HepG2 (cell line): Measurements from ENCODE around the gene PLEKHM2. TPM values are rescaled to one million over a fixed set of nuclear protein-coding genes. Genes with fewer than 3 reads are reported as not detected.

Source experiments
- AKAP8 ChIP-seq: sonication (generic); formaldehyde crosslinking; IDR thresholded peaks from 2 replicates; pipeline ENCODE4 v1.5.1; 2020; ENCODE audit warnings: mild to moderate bottlenecking, missing genetic modification reagents
- BORCS8-MEF2B ChIP-seq: sonication (generic); formaldehyde crosslinking; IDR thresholded peaks from 2 replicates; pipeline ENCODE4 v1.8.0; 2022; ENCODE audit warnings: mild to moderate bottlenecking, missing genetic modification reagents
- CENPBD1 ChIP-seq: sonication (generic); formaldehyde crosslinking; IDR thresholded peaks from 2 replicates; pipeline ENCODE4 v1.8.0; 2022; ENCODE audit warnings: missing genetic modification reagents, low read depth, mild to moderate bottlenecking, borderline replicate concordance
- CHD2 ChIP-seq: IDR thresholded peaks from 2 replicates; pipeline ENCODE4 v1.6.1; 2011; ENCODE audit warnings: low read depth, low read length, improper control_type of control experiment
- HDAC6 ChIP-seq: fragments of 200-600 bp; sonication (generic); IDR thresholded peaks from 2 replicates; pipeline ENCODE4 v1.7.0; 2017; ENCODE audit warnings: mild to moderate bottlenecking, antibody characterized with exemption, low read length, low read depth
- HNF4G ChIP-seq, 2 experiments: sonication (generic) in 1 of 2; formaldehyde crosslinking in 1 of 2; IDR thresholded peaks; 2 replicates each; pipeline versions ENCODE4 v1.4.0 to v1.6.1; 2011 to 2020; ENCODE audit warnings: borderline replicate concordance in 2 of 2, low read depth in 2 of 2, mild to moderate bottlenecking in 2 of 2, low read length in 1 of 2, missing genetic modification reagents in 1 of 2, moderate library complexity in 1 of 2
- HOXA5 ChIP-seq: sonication (generic); formaldehyde crosslinking; IDR thresholded peaks from 2 replicates; pipeline ENCODE4 v1.4.0; 2020; ENCODE audit warnings: missing genetic modification reagents
- IRF9 ChIP-seq: sonication (generic); formaldehyde crosslinking; IDR thresholded peaks from 2 replicates; pipeline ENCODE4 v1.8.0; 2022; ENCODE audit warnings: missing genetic modification reagents, mild to moderate bottlenecking, borderline replicate concordance
- MED8 ChIP-seq: sonication (generic); formaldehyde crosslinking; IDR thresholded peaks from 2 replicates; pipeline ENCODE4 v1.8.1; 2023; ENCODE audit warnings: mild to moderate bottlenecking, missing genetic modification reagents; ENCODE audit not compliant: insufficient replicate concordance
- MIER3 ChIP-seq: IDR thresholded peaks from 2 replicates; pipeline ENCODE4 v1.6.1; 2016; ENCODE audit warnings: missing compliant biosample characterization, borderline replicate concordance
- MIXL1 ChIP-seq: IDR thresholded peaks from 2 replicates; pipeline ENCODE4 v1.6.1; 2016
- NR3C1 ChIP-seq: sonication (generic); formaldehyde crosslinking; IDR thresholded peaks from 2 replicates; pipeline ENCODE4 v1.4.0; 2020; ENCODE audit warnings: missing genetic modification reagents
- PHF8 ChIP-seq: sonication (generic); formaldehyde crosslinking; IDR thresholded peaks from 2 replicates; pipeline ENCODE4 v1.5.0; 2020; ENCODE audit warnings: missing genetic modification reagents
- PPARG ChIP-seq: conservative IDR thresholded peaks from 2 replicates; pipeline ENCODE4 v1.6.1; 2016; ENCODE audit warnings: missing biosample characterization, missing genetic modification reagents
- REXO4 ChIP-seq: sonication (generic); formaldehyde crosslinking; IDR thresholded peaks from 2 replicates; pipeline ENCODE4 v1.8.0; 2022; ENCODE audit warnings: missing genetic modification reagents, mild to moderate bottlenecking, borderline replicate concordance
- SNAI1 ChIP-seq: sonication (generic); formaldehyde crosslinking; IDR thresholded peaks from 2 replicates; pipeline ENCODE4 v1.5.0; 2020; ENCODE audit warnings: mild to moderate bottlenecking, missing genetic modification reagents, borderline replicate concordance
- SRSF9 ChIP-seq: fragments of 200-400 bp; formaldehyde crosslinking; IDR thresholded peaks from 2 replicates; pipeline ENCODE4 v1.6.1; 2018; ENCODE audit warnings: borderline replicate concordance, mild to moderate bottlenecking, low read depth, low read length; ENCODE audit not compliant: insufficient read depth, poor library complexity, severe bottlenecking
- U2AF2 ChIP-seq: fragments of 200-400 bp; formaldehyde crosslinking; IDR thresholded peaks from 2 replicates; pipeline ENCODE4 v1.6.1; 2017; ENCODE audit warnings: low read depth, mild to moderate bottlenecking, low read length
- ZBTB38 ChIP-seq: sonication (generic); formaldehyde crosslinking; IDR thresholded peaks from 2 replicates; pipeline ENCODE4 v1.5.1; 2020; ENCODE audit warnings: mild to moderate bottlenecking, missing genetic modification reagents
- ZFP36L2 ChIP-seq: sonication (generic); formaldehyde crosslinking; IDR thresholded peaks from 2 replicates; pipeline ENCODE4 v1.4.0; 2020; ENCODE audit warnings: missing genetic modification reagents
- ZFY ChIP-seq: sonication (generic); formaldehyde crosslinking; IDR thresholded peaks from 2 replicates; pipeline ENCODE4 v1.4.0; 2020; ENCODE audit warnings: missing genetic modification reagents
- ZMYM3 ChIP-seq: sonication (generic); formaldehyde crosslinking; IDR thresholded peaks from 2 replicates; pipeline ENCODE4 v1.5.1; 2020; ENCODE audit warnings: mild to moderate bottlenecking, missing genetic modification reagents
- ZNF251 ChIP-seq: sonication (generic); formaldehyde crosslinking; IDR thresholded peaks from 2 replicates; pipeline ENCODE4 v1.9.0; 2021; ENCODE audit warnings: mild to moderate bottlenecking, missing genetic modification reagents
- ZNF382 ChIP-seq: sonication (generic); formaldehyde crosslinking; IDR thresholded peaks from 2 replicates; pipeline ENCODE4 v1.5.0; 2020; ENCODE audit warnings: missing genetic modification reagents, mild to moderate bottlenecking, borderline replicate concordance
- ZNF432 ChIP-seq: sonication (generic); formaldehyde crosslinking; IDR thresholded peaks from 2 replicates; pipeline ENCODE4 v1.5.0; 2020; ENCODE audit warnings: missing genetic modification reagents, mild to moderate bottlenecking, borderline replicate concordance
- ZNF598 ChIP-seq: sonication (generic); formaldehyde crosslinking; IDR thresholded peaks from 2 replicates; pipeline ENCODE4 v1.5.1; 2020; ENCODE audit warnings: mild to moderate bottlenecking, missing genetic modification reagents, borderline replicate concordance
- polyA plus RNA-seq, 8 experiments: library from polyadenylated mRNA; depleted of rRNA in 3 of 8; stranded (reverse) in 7 of 8; unstranded in 1 of 8; fragments of >200 nt; fragmentation: Illumina TruSeq in 4 of 8; extraction: Trizol in 4 of 8; gene quantifications; 2 replicates each; pipeline versions ENCODE4 v1.2.1 to v1.2.3, GENCODE V29; 2011 to 2016; ENCODE audit warnings: low read depth in 4 of 8, missing spikeins in 1 of 8, mixed read lengths in 1 of 8; ENCODE audit not compliant: insufficient read depth in 1 of 8
- total RNA-seq, 5 experiments: library from RNA; depleted of rRNA; stranded (reverse); fragments of >200 nt; fragmentation: Illumina TruSeq; extraction: Trizol; gene quantifications; 2 replicates each; pipeline ENCODE4 v1.2.3, GENCODE V29; 2016; ENCODE audit warnings: low read depth in 1 of 5
- TF ChIP-seq, protein P1 (sequence below): sonication (generic); formaldehyde crosslinking; IDR thresholded peaks from 2 replicates; pipeline ENCODE4 v1.9.0; 2021; ENCODE audit warnings: missing genetic modification reagents, borderline replicate concordance

Gene PLEKHM2
- total and polyA plus RNA-seq, 2 of the 13 experiments (the other 11 are each of a cell fraction or from before 2014, with no cell fraction given): 16.5 to 27.3 TPM

- TF ChIP-seq NR3C1 (CRISPR knock-in tag) (no peak), PHF8 (CRISPR knock-in tag) (no peak; the same call in 1 of the 2 replicates), ZNF251 (CRISPR knock-in tag) (no peak), MED8 (CRISPR knock-in tag) (no peak), SRSF9 (no peak), CHD2 (no peak), ZNF598 (CRISPR knock-in tag) (no peak), HNF4G (IDR thresholded peaks at IDR 0.05; ENCODE audit: borderline replicate concordance, low read depth, low read length) (no peak), HNF4G (CRISPR knock-in tag; IDR thresholded peaks at IDR 0.05; ENCODE audit: borderline replicate concordance, low read depth) (no peak), MIER3 (no peak), AKAP8 (CRISPR knock-in tag) (no peak), ZBTB38 (0 out of 2 replicates have a peak, but pooled peaks have one; percentile 17), REXO4 (no peak), SNAI1 (CRISPR knock-in tag) (no peak), IRF9 (CRISPR knock-in tag) (no peak; the same call in 1 of the 2 replicates), ZFP36L2 (CRISPR knock-in tag) (no peak), ZNF382 (no peak), CENPBD1 (CRISPR knock-in tag) (no peak), PPARG (CRISPR knock-in tag) (no peak), U2AF2 (no peak), ZMYM3 (CRISPR knock-in tag) (no peak), MIXL1 (CRISPR knock-in tag) (no peak), ZNF432 (CRISPR knock-in tag) (no peak), BORCS8-MEF2B (CRISPR knock-in tag) (0 out of 2 replicates have a peak, but pooled peaks have one; percentile 42), HDAC6 (no peak), ZFY (peak; percentile 37; the same call in 1 of the 2 replicates), HOXA5 (CRISPR knock-in tag) (0 out of 2 replicates have a peak, but pooled peaks have one; percentile 26)
- TF ChIP-seq, protein P1, sequence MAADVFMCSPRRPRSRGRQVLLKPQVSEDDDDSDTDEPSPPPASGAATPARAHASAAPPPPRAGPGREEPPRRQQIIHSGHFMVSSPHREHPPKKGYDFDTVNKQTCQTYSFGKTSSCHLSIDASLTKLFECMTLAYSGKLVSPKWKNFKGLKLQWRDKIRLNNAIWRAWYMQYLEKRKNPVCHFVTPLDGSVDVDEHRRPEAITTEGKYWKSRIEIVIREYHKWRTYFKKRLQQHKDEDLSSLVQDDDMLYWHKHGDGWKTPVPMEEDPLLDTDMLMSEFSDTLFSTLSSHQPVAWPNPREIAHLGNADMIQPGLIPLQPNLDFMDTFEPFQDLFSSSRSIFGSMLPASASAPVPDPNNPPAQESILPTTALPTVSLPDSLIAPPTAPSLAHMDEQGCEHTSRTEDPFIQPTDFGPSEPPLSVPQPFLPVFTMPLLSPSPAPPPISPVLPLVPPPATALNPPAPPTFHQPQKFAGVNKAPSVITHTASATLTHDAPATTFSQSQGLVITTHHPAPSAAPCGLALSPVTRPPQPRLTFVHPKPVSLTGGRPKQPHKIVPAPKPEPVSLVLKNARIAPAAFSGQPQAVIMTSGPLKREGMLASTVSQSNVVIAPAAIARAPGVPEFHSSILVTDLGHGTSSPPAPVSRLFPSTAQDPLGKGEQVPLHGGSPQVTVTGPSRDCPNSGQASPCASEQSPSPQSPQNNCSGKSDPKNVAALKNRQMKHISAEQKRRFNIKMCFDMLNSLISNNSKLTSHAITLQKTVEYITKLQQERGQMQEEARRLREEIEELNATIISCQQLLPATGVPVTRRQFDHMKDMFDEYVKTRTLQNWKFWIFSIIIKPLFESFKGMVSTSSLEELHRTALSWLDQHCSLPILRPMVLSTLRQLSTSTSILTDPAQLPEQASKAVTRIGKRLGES (CRISPR knock-in tag): no peak
Observed at GRCh38 chr1:15758953-15759661, 75.0 kb downstream of the PLEKHM2 start (continued).
